KOPT-K1 (cell line): ENCODE measurements around the gene CEP83.

ENCODE experiments used
- H3K27ac ChIP-seq: fragments of 200-600 bp; sonication (generic); 2 replicates; pipeline ENCODE4 v1.5.1; 2016; ENCODE audit warnings: antibody characterized with exemption, mild to moderate bottlenecking, low read depth, low read length; ENCODE audit not compliant: poor library complexity, severe bottlenecking
- H3K36me3 ChIP-seq: fragments of 200-600 bp; sonication (generic); 2 replicates; pipeline ENCODE4 v1.5.1; 2017; ENCODE audit warnings: antibody characterized with exemption, mild to moderate bottlenecking, low read length, moderate library complexity; ENCODE audit not compliant: insufficient read depth
- H3K9me3 ChIP-seq: fragments of 200-600 bp; sonication (generic); 2 replicates; pipeline ENCODE4 v1.5.1; 2017; ENCODE audit warnings: antibody characterized with exemption, low read length, mild to moderate bottlenecking; ENCODE audit not compliant: insufficient read depth, poor library complexity, severe bottlenecking

The CEP83 gene

GRCh38 chr12:94258593-94258992, 201.1 kb downstream of the CEP83 start:
- Histone ChIP-seq H3K36me3 (no peaks in the 10 kb centered on the region), H3K9me3 (no peaks in the 10 kb centered on the region), H3K27ac (no peak overlapping the region)
